SK-N-MC (cell line): ENCODE results near the gene ACAD8.
A peak's percentile ranks its signal among the peaks of the same experiment; 100 is the strongest.

Experiments
- DNase-seq: peaks from one replicate; pipeline ENCODE4 v3.0.0-alpha.2; 2011; ENCODE audit warnings: low read depth, low spot score
- H3K27ac ChIP-seq: fragments of 200-600 bp; sonication (generic); 2 replicates; pipeline ENCODE4 v1.5.1; 2016; ENCODE audit warnings: mixed run types
- H3K36me3 ChIP-seq: fragments of 200-600 bp; sonication (generic); 2 replicates; pipeline ENCODE4 v1.6.1; 2017; ENCODE audit warnings: antibody characterized with exemption, low read length, mixed read lengths; ENCODE audit not compliant: insufficient read depth
- H3K4me3 ChIP-seq: fragments of 200-600 bp; sonication (generic); 2 replicates; pipeline ENCODE4 v1.5.1; 2016
- H3K9ac ChIP-seq: fragments of 200-600 bp; sonication (generic); 2 replicates; pipeline ENCODE4 v1.8.0; 2017; ENCODE audit warnings: mixed run types, mixed read lengths; ENCODE audit not compliant: insufficient read length
- H3K9me3 ChIP-seq: fragments of 200-600 bp; sonication (generic); 2 replicates; pipeline ENCODE4 v1.6.1; 2017; ENCODE audit warnings: low read depth, mild to moderate bottlenecking, antibody characterized with exemption, low read length, moderate library complexity, mixed read lengths
- EZH2 ChIP-seq: fragments of 200-600 bp; sonication (generic); IDR thresholded peaks from one replicate; pipeline ENCODE4 v1.6.1; 2017; ENCODE audit warnings: antibody characterized with exemption
- FOXP2 ChIP-seq: optimal IDR thresholded peaks from 2 replicates; pipeline ENCODE3; 2011; ENCODE audit warnings: mild to moderate bottlenecking, moderate library complexity; ENCODE audit not compliant: insufficient read depth; ENCODE audit errors: extremely low read length, control extremely low read depth
- POLR2AphosphoS5 ChIP-seq: IDR thresholded peaks from 2 replicates; pipeline ENCODE4 v1.6.1; 2012; ENCODE audit warnings: mild to moderate bottlenecking, low read depth, low read length, borderline replicate concordance

Gene ACAD8

GRCh38 chr11:134267461-134267860 lies 14.1 kb downstream of the ACAD8 start:
- Histone ChIP-seq H3K9me3 (no peaks in the 10 kb centered on the region), H3K36me3 (peaks cover 4% of the 10 kb centered on the region; the same call in 1 of the 2 replicates), H3K27ac (0 out of 2 replicates have a peak overlapping the region, but pooled peaks have one; percentile 77), H3K9ac (no peak overlapping the region), H3K4me3 (no peak overlapping the region)
- DNase-seq: no peak
- TF ChIP-seq POLR2AphosphoS5: no peak
- no peak for TF ChIP-seq EZH2
- no peak for TF ChIP-seq FOXP2

- Histone ChIP-seq H3K27ac (no peak overlapping the region), H3K36me3 (no peaks in the 10 kb centered on the region; the same call in 1 of the 2 replicates), H3K9me3 (no peaks in the 10 kb centered on the region), H3K9ac (no peak overlapping the region), H3K4me3 (no peak overlapping the region)
- TF ChIP-seq FOXP2 (no peak), POLR2AphosphoS5 (no peak), EZH2 (no peak)
- no peak for DNase-seq
Observed at GRCh38 chr11:134267966-134268365, 14.6 kb downstream of the ACAD8 start.

GRCh38 chr11:134270250-134270714 lies 16.9 kb downstream of the ACAD8 start:
- H3K9me3 ChIP-seq: no peaks in the 10 kb centered on the region
- H3K36me3 ChIP-seq: no peaks in the 10 kb centered on the region
- no peak overlapping the region for H3K4me3 ChIP-seq
- DNase-seq: no peak
- TF ChIP-seq EZH2 (no peak), FOXP2 (no peak), POLR2AphosphoS5 (no peak)
- no peak overlapping the region for H3K27ac ChIP-seq
- H3K9ac ChIP-seq: no peak overlapping the region

- no peak for DNase-seq
- no peak overlapping the region for H3K27ac ChIP-seq
- no peaks in the 10 kb centered on the region for H3K36me3 ChIP-seq
- no peak overlapping the region for H3K4me3 ChIP-seq
- no peak overlapping the region for H3K9ac ChIP-seq
- H3K9me3 ChIP-seq: no peaks in the 10 kb centered on the region
- TF ChIP-seq FOXP2 (no peak), POLR2AphosphoS5 (no peak), EZH2 (no peak)
Observed at GRCh38 chr11:134271978-134272377, 18.6 kb downstream of the ACAD8 start.

- H3K9ac ChIP-seq: no peak overlapping the region
- H3K9me3 ChIP-seq: no peaks in the 10 kb centered on the region
- TF ChIP-seq FOXP2: no peak
- TF ChIP-seq EZH2: no peak
- no peak for TF ChIP-seq POLR2AphosphoS5
- H3K27ac ChIP-seq: no peak overlapping the region
- no peak for DNase-seq
- no peaks in the 10 kb centered on the region for H3K36me3 ChIP-seq
- H3K4me3 ChIP-seq: no peak overlapping the region
Observed at GRCh38 chr11:134272381-134273316, 19.3 kb downstream of the ACAD8 start.

GRCh38 chr11:134273317-134273712 lies 19.9 kb downstream of the ACAD8 start:
- Histone ChIP-seq H3K4me3 (peak overlapping the region; percentile 89), H3K9me3 (no peaks in the 10 kb centered on the region), H3K27ac (no peak overlapping the region), H3K36me3 (no peaks in the 10 kb centered on the region), H3K9ac (no peak overlapping the region)
- no peak for DNase-seq
- TF ChIP-seq EZH2 (no peak), FOXP2 (no peak), POLR2AphosphoS5 (no peak)

GRCh38 chr11:134275188-134275533 lies 21.8 kb downstream of the ACAD8 start:
- no peak for DNase-seq
- Histone ChIP-seq H3K27ac (no peak overlapping the region), H3K9me3 (no peaks in the 10 kb centered on the region), H3K4me3 (peak overlapping the region; percentile 89), H3K36me3 (no peaks in the 10 kb centered on the region), H3K9ac (peak overlapping the region; percentile 78)
- TF ChIP-seq POLR2AphosphoS5 (no peak), FOXP2 (no peak), EZH2 (no peak)

- DNase-seq: no peak
- TF ChIP-seq POLR2AphosphoS5: no peak
- H3K9me3 ChIP-seq: no peaks in the 10 kb centered on the region
- no peak within 1 kb of the TSS for H3K27ac ChIP-seq
- no peaks in the 10 kb centered on the region for H3K36me3 ChIP-seq
- peak within 1 kb of the TSS; percentile 78 for H3K9ac ChIP-seq
- H3K4me3 ChIP-seq: peak within 1 kb of the TSS; percentile 89
Observed at GRCh38 chr11:134275534-134276395, 22.4 kb downstream of the ACAD8 start, which contains the start of gene GLB1L3. TSS of gene GLB1L3 (plus strand) at chr11:134276379. CDS start at chr11:134276741, 362 bp downstream.

- TF ChIP-seq EZH2: peak; percentile 10
- TF ChIP-seq POLR2AphosphoS5: no peak
- no peak for TF ChIP-seq FOXP2
- Histone ChIP-seq H3K4me3 (peak overlapping the region; percentile 89), H3K27ac (no peak overlapping the region), H3K9ac (peak overlapping the region; percentile 78), H3K36me3 (no peaks in the 10 kb centered on the region), H3K9me3 (no peaks in the 10 kb centered on the region)
- no peak for DNase-seq
Observed at GRCh38 chr11:134276396-134277182, 23.2 kb downstream of the ACAD8 start.
